ENCODE results near the gene C10orf90.

DNA sequence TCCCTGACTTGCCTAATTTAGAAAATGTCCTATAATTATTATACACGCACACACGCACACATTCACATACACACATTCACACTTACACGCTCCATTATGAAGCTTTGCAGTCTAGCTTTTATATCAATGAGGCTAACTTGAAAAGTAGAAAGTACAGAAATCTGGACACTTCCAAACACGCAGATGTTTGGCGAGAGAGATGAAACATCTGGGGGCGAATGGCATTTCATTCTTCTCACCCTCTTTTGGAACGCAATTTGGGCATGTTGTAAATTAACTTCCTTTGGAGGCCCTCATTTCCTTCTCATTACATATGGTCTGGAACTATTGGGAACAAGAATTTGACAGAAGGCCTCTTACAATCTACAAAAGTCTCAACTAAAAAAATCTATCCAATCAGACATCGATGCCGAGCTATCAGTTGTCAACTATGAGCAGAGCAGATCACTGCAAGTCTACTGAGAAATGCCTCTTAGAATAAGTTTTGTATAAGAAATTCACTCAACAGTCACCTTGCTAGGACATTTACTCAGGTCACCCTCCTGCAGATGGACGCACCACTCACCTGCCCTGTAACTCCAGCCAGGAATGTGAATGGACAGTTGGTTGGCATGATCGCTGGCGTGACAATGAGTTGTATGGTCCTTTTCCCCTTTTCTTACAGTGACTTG is 167.0 kb downstream of the C10orf90 start:
- TF ChIP-seq, protein P1, sequence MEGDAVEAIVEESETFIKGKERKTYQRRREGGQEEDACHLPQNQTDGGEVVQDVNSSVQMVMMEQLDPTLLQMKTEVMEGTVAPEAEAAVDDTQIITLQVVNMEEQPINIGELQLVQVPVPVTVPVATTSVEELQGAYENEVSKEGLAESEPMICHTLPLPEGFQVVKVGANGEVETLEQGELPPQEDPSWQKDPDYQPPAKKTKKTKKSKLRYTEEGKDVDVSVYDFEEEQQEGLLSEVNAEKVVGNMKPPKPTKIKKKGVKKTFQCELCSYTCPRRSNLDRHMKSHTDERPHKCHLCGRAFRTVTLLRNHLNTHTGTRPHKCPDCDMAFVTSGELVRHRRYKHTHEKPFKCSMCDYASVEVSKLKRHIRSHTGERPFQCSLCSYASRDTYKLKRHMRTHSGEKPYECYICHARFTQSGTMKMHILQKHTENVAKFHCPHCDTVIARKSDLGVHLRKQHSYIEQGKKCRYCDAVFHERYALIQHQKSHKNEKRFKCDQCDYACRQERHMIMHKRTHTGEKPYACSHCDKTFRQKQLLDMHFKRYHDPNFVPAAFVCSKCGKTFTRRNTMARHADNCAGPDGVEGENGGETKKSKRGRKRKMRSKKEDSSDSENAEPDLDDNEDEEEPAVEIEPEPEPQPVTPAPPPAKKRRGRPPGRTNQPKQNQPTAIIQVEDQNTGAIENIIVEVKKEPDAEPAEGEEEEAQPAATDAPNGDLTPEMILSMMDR (IDR thresholded peaks at IDR 0.05; ENCODE audit: poor library complexity): no peak
- no peak for TF ChIP-seq EZH2phosphoT487 (IDR thresholded peaks at IDR 0.05; ENCODE audit: low read depth, severe bottlenecking, unreplicated experiment)
- no peak for TF ChIP-seq EZH2 (IDR thresholded peaks at IDR 0.05; ENCODE audit: borderline replicate concordance)

Measured in hepatocyte (in vitro differentiated cells).